GM04503 (cell line): ENCODE measurements around the gene PFKM.
A peak's percentile ranks its signal among the peaks of the same experiment; 100 is the strongest.

ENCODE experiments used
- DNase-seq: peaks from one replicate; pipeline ENCODE4 v3.0.0-alpha.2; 2012; ENCODE audit warnings: low read depth

PFKM gene

DNA sequence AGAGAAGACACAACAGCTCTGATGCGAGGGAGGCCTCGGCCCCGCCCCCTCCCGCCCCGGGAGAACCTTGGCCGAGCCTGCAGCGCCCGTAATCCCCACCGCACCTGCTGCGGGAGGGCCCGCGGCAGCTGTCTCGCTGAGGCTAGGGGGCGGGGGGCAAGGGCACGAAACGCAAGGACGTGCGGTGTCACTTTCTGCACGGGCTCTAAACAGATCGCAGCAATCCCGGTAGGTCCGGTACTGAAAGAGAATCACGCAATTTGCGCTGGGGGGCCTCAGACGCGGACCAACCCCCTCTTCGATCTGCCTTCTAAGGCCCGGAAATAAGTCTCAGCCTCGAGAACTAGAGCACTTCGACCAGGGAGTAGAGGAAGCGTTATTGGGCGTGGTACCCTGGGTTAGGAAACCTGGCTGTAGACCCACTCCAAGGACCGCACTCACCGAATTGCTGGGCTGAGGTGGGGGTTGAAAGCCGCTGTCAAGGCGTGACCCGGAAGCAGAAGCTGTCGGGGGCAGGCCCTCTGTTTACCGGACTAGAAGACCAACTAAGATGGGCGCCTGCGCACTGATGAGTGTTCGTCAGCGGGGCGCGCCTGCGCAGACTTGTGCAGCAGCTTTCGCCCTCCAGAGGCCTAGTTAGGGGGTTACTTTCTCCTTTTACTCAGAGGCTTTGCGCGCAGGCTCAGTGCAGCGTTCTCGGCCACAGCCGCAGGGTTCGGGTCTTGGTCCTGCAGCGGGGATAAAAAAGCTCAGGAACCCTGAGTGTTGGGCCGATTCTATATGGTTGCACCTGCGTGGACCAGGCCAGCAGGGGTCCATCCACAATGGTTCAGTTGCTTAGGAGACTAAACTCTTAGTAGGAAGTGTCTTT, 38.1 kb downstream of the PFKM start, which contains the start of gene ASB8:
ASB8 (minus strand) TSS at position 498 of the 871 bp plus-strand sequence. CDS start 4,019 bp downstream, outside the sequence.
- DNase-seq, result peak; percentile 78

- DNase-seq, result no peak
Observed at GRCh38 chr12:48157889-48158370, 38.8 kb downstream of the PFKM start.

DNA sequence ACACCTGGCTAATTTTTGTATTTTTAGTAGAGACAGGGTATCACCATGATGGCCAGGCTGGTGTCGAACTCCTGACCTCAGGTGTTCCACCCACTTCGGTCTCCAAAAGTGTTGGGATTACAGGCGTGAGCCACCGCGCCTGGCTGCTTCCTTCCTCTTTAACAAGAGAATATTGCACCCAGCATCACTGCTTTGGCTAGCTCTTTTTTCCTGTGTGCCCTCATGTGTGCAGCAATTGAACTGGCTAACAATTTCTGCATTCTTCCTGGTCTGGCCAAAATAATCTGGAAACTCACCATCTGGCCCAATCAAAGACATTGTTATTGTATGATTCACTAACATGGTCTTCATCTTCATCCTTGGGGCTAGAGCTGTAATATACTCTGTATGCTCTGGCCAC, 40.9 kb downstream of the PFKM start:
- no peak for DNase-seq

DNA sequence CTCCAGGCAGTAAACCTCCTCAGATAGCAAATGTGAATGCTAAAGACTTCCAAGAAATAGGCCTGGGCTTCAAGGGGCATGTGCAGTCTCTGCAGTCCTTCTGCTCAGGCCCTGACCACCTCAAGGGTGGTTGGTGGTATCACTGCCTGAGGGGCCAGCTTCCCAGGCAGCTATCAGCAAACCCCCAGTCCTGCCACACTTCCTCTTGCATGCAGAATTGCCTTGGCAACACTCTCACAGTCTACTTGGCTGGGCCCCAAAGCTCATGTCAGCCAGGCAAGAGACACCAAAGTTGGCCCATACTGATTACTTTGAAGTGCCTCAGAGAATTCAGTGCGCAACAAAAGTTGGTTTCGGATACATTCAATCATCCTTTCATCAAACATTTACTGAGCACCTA, 41.6 kb downstream of the PFKM start:
- no peak for DNase-seq

GRCh38 chr12:48163150-48163747, 44.1 kb downstream of the PFKM start:
- no peak for DNase-seq

- no peak for DNase-seq
Observed at GRCh38 chr12:48164451-48164850, 45.3 kb downstream of the PFKM start.

DNA sequence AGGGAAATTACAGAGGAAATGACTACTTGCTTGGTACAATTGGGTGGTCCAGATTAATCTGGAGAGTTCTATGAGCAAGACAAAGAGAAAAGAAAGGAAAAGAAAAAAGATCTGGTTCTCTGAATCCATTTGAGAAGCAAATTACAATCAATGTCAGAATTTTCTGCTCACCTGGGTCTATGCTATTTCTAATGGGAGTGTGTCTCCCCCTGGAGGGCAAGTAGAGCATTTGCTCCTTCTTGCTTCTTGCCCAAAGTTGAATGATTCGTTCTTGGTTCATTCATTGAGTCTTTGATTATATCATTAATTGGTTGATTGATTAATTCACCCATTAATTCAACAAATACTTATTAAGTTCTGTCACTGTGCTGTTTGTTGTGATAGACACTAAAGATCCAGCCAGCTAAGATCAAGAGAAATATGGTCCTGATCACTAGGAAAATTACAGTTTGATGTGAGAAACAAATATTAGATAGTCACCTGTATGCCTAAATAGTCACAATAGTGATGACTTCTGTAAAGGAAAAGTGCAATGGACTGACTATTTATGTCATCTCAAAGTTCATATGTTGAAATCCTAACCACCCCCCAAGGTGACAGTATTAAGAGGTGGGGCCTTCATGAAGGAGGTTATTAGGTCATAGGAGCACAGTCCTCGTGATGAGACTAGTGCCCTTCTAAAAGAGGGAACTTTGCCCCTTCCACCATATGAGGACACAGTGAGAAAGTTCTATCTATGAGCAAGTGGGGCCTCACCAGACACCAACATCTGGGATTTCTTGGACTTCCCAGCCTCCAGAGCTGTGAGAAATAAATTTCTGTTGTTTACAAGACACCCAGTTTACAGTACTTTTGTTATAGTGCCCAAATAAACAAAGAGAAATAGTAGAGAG, 46.2 kb downstream of the PFKM start:
- no peak for DNase-seq

DNA sequence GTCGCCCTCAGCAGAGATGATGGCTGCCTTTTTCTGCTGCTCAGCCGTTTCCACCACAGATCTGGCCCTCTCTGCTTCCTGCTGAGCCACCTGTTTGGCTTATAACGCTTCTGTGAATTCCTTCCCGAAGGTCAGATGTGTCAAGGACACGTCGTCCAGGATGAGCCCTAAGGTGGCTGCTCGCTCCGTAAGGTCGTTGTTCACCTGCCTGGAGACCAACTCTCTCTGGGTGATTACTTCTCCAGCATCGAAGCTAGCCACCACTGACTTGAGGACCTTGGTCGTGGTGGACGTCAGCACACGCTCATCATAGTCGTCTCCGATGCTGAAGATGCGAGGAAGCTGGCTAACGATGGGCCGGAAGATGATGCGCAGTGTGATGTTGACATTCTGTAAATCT, 49.8 kb downstream of the PFKM start:
- no peak for DNase-seq

GRCh38 chr12:48175613-48176416, 56.7 kb downstream of the PFKM start:
- no peak for DNase-seq

DNA sequence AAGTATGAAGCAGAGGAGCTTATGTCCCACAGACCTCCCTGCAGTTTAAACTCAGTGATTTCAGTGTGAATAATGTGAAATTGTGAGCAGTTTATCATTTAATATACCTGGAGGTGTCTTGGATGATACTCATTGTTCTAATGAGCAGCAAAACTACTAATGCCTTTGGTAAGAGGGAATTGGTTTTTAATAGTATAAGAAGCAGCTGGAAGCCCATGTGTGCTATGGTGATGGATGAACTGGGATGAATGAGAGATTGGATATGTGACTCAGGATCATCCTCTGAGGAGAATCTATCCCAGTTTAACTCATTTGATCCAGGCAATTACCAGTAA, 57.2 kb downstream of the PFKM start:
- no peak for DNase-seq

- DNase-seq, result no peak
Observed at GRCh38 chr12:48177982-48178381, 58.8 kb downstream of the PFKM start.

GRCh38 chr12:48179466-48179865, 60.3 kb downstream of the PFKM start:
- DNase-seq, result no peak

DNA sequence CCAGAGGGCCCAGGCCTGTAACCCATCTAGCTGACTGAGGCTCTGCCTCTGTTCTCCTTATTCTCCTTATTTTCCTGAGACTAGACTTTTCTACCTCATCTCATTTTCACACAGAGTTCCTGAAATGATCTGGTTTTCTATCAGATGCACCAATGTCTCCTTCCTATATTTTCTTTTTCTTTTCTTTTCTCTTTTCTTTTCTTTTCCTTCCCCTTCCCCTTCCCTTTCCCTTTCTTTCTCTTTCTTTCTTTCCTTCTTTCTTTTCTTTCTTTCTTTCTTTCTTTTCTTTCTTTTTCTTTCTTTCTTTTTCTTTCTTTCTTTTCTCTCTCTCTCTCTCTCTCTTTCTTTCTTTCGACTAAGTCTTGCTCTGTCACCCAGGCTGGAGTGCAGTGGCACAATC, 61.3 kb downstream of the PFKM start:
- no peak for DNase-seq

GRCh38 chr12:48180857-48181495, 61.8 kb downstream of the PFKM start:
- DNase-seq, result no peak

- no peak for DNase-seq
Observed at GRCh38 chr12:48182631-48183030, 63.5 kb downstream of the PFKM start.

- DNase-seq, result no peak
Observed at GRCh38 chr12:48183091-48183875, 64.1 kb downstream of the PFKM start, which contains the start of gene CCDC184. Gene CCDC184 (plus strand): TSS chr12:48183644. CDS start chr12:48184123, 479 bp downstream.

GRCh38 chr12:48183876-48184548, 64.8 kb downstream of the PFKM start:
- no peak for DNase-seq

GRCh38 chr12:48184549-48184922, 65.4 kb downstream of the PFKM start:
- DNase-seq, result no peak

DNA sequence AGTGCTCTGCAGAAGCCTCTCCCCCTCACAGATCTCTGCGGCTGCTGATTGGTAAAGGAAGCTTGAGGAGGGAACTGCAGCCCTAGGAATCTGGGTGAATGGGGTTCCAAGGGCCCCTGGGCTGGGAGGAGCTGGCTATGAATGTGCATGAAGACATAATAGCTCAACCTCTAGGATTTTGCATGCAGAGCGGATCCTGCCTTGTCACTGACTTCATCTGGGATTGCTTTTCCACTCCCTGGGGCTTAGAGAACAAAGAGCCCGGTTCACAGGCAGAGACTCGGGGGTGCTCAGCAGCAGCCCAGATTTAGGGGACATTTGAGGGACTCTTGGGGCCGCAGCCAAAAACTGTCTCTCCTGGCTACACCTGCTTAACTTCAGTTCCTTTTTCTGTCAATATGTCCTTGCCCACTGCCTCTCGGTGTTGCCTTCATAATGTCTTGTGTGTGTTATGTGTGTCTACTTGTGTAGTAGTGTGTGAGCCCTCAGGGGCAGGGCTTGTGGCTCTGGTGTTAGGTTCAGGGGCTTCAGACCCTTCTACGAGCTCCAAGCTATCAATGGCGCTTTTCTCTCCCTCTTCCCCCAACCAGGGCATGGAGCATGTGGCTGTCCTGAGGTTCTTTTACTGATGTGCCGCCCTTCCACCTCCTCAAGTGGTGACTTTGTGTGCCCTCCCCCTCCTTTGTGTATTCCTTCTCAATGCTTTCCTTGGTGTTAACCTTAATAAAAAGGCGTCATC, 66.2 kb downstream of the PFKM start:
- DNase-seq, result no peak
